DND-41 (cell line): ENCODE results near the gene ZNF536.

Source experiments
- EZH2 ChIP-seq: IDR thresholded peaks from 3 replicates; pipeline ENCODE4 v1.6.1; 2012; ENCODE audit warnings: borderline replicate concordance, low read depth, mild to moderate bottlenecking, moderate library complexity, low read length, inconsistent platforms; ENCODE audit not compliant: severe bottlenecking
- TF ChIP-seq, protein P1 (sequence below): IDR thresholded peaks from 2 replicates; pipeline ENCODE4 v1.5.1; 2012; ENCODE audit warnings: borderline replicate concordance, low read length, moderate library complexity, mild to moderate bottlenecking; ENCODE audit not compliant: poor library complexity, severe bottlenecking; ENCODE audit errors: extremely low read depth

DNA sequence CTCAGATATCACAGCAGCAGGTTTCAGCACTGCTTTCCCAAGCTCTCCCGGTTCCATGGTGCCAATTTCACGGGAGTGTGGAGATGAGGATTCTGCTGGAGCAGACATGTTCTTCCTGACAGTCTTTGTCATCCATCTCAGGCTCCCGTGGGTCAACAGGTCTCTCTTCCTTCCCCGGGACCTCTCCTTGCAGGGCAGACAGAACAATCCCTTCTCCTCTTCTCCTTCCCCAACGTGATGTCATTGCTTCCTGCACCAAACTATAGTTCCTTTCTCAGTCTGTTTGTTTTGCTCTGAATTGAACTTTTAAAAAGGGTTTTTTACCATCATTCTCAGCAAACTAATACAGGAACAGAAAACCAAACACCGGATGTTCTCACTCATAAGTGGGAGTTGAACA is 107.9 kb downstream of the ZNF536 start:
- TF ChIP-seq, protein P1, sequence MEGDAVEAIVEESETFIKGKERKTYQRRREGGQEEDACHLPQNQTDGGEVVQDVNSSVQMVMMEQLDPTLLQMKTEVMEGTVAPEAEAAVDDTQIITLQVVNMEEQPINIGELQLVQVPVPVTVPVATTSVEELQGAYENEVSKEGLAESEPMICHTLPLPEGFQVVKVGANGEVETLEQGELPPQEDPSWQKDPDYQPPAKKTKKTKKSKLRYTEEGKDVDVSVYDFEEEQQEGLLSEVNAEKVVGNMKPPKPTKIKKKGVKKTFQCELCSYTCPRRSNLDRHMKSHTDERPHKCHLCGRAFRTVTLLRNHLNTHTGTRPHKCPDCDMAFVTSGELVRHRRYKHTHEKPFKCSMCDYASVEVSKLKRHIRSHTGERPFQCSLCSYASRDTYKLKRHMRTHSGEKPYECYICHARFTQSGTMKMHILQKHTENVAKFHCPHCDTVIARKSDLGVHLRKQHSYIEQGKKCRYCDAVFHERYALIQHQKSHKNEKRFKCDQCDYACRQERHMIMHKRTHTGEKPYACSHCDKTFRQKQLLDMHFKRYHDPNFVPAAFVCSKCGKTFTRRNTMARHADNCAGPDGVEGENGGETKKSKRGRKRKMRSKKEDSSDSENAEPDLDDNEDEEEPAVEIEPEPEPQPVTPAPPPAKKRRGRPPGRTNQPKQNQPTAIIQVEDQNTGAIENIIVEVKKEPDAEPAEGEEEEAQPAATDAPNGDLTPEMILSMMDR, result no peak
- TF ChIP-seq EZH2, result no peak
